Right forelimb (tissue), 1 donor: Measurements from ENCODE around the gene NPSR1.
"Not testable (repeated sequence)": the region's sequence is repeated elsewhere in the genome, so short reads cannot be mapped to it uniquely, and the experiment has no call there.

Source experiments
- DNase-seq: peaks from one replicate; pipeline ENCODE4 v3.0.0-alpha.2; 2018

The NPSR1 gene, protein sequence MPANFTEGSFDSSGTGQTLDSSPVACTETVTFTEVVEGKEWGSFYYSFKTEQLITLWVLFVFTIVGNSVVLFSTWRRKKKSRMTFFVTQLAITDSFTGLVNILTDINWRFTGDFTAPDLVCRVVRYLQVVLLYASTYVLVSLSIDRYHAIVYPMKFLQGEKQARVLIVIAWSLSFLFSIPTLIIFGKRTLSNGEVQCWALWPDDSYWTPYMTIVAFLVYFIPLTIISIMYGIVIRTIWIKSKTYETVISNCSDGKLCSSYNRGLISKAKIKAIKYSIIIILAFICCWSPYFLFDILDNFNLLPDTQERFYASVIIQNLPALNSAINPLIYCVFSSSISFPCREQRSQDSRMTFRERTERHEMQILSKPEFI

DNA sequence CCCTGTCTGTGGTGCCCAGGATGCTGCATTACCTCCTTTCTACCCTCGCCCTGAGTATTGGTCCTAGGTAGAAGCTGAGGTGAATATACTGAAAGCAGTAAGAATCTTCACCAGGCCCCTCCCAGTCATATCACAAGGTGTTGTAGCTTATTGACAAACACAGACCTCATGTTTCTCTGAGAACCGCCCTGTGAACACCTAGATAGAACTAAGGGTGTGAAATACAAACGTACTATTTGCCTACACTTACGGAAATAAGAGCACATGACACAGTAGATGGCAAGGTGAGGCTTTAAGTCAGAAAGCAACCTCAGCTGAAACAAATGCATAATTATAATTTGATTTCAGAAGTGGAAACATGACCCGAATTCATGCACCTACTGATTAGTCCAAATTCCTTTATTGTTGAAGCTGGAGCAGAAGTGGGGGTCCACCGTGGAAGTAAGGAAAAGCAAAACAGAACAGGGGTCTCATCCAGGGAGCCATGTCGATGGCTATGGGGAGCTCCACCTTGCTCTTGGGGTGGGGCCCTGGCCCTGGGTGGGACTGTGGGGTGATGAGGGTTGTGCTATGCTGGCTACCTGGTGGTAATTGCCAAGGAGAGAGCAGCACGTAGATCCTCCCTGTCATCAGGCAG is at the start of gene NPSR1:
Gene NPSR1 (plus strand): TSS at position 587 of the 637 bp plus-strand sequence. CDS start 195 bp downstream, outside the sequence.
- DNase-seq = no peak

DNA sequence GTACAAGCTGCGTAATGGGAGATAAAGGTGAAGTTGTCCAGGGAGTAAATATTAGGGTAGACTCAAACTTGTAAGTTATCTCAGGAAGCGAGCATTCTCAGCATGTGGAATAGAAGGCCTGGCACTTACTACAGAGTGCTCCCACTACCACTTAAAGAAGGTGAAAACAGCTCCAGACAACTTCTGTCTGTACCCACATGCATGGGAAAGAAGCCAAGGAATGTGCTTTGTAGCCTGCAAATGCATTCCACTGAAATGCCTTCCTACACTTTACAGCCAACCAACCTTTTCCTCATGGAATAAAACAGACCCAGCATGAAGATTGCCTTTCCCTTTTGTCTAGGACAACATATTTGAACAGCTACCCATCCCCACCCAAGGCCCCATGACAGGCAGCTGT is 45.4 kb upstream of the NPSR1 start:
- DNase-seq = no peak

DNA sequence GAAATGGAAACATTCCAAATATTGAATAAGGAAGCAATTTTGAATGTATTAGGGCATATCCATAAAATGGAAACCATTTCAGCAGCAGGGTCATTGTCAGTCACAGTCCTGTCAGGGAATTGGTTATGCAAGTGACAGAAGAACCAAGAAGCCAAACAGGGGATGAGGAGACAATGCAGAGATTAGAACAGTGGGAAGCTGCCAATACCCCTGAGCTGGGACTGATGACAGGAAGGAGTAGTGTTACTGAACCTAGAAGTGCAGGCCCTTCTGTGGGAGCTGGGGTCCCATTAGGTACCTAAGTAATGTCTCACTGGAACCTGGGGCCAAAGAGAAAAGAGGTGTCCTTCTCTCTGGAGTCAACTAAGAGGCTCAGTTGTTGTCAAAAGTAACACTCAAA is 37.6 kb upstream of the NPSR1 start:
- DNase-seq = no peak

DNA sequence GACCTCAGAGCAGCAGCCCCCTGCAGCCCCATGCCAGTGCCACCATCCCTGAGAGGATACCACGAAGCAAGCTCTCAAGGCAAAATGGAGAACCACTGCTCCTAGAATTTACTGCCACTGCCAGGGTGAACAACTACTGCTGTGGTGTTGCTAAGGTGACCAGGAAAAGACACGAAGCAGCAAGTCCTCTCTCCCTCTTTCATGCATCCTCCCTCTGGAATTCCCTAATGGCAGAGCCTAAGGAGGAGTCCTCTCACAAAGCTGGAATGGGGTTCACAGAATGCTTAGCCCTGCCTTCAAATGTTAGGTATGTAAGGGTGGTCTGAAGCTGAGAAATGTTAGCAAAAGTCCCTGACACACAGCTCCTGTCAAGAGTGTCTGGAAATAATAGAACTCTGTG is 35.8 kb upstream of the NPSR1 start:
- no peak for DNase-seq

DNA sequence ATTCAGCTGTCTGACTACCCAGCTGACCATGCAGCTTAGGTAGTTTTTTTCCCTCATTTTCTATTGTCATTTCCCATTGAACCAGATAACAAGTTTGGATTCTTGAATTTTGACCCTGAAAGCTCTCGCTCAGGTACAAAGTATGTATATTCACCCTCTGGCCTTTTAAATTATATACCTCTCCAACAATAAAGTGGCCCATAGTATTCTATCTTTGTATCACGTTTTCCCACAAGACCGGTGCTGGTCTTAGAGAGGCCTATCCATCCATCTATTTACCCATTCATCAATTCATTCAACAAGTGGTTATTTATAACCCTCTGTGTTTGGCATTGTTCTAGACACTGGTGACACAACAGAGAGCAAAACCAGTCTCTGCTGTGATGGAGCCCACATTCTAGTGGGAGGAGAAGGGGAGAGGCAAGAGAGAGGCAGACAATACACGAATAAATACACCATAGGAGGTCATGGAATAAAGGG is 35.2 kb upstream of the NPSR1 start:
- no peak for DNase-seq

DNA sequence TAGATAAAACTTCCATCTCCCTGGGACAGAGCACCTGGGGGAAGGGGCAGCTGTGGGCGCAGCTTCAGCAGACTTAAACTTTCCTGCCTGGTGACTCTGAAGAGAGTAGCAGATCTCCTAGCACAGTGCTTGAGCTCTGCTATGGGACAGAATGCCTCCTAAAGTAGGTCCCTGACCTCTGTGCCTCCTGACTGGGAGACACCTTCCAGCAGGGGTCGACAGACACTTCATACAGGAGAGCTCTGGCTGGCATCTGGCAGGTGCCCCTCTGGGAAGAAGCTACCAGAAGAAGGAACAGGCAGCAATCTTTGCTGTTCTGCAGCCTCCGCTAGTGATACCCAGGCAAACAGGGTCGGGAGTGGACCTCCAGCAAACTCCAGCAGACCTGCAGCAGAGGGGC is 29.4 kb upstream of the NPSR1 start:
- not testable (repeated sequence) for DNase-seq

DNA sequence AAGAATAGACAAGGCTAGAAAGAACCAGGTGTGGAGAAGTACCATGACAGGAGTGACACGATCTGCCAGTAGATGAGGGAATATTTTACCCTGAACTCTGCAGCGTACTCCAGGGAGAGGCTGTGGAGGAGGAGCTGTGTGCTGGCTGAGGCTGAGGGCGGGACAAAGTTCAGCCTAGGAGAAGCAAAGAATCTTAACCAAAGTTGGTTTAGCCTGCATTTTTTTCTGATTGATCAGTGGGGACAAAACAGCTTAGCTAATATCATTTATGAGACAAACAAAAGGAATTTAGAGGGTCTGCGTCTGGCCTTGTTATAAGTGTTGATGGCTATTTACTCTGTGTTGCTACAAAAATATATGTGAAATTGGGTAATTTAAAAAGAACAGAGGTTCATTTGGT is 5.2 kb upstream of the NPSR1 start:
- no peak for DNase-seq

DNA sequence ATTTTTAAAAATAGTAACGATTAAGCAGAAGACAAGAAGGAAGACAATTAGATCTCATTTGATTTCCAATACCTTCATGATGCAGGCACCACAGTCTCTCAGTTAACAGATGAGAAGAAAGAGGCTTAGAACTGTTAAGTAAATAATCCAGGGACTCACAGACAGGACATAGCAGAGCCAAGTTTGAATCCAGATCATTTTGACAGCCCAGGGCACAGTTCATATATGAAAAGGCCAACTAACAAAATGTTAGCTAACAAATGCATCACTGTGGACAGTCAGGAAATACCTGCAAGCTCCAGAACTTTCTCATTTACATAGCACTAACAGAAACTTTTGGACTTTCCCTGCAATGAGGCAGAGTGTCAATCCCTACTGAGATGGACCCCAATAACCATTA is 4.2 kb upstream of the NPSR1 start:
- DNase-seq = no peak

DNA sequence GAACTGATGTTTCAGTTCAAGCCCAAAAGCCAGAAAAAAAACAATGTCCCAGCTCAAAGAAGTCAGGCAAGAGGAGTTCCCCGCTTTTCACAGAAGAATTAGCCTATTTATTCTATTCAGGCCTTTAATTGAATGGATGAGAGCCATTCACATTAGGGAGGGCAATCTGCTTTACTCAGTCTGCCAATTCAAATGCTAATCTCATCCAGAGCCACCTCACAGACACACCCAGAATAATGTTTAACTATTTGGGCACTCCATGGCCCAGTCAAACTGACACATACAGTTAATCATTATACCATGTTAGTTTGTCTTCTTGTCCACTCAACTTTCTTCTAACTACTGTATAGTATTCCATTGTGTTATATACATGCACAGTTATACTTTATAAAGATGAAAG is 2.6 kb upstream of the NPSR1 start:
- DNase-seq = no peak

DNA sequence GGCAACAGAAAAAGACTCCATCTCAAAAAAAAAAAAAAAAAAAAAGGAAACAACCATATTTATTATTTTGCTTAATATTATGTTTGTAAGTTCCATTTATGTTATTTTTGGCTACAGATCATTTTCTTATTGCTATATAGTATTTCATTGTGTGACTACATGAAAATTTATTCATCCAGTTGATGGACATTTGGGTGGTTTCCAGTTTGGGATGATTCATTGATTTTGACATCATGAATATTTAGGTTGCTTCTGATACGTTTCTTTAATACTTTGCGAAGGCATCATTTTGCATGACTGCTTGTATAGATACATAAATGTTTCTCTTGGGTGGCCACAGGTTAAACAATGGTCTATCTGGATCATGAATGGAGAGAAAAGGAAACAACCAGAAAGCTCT is 2.0 kb upstream of the NPSR1 start:
- no peak for DNase-seq

DNA sequence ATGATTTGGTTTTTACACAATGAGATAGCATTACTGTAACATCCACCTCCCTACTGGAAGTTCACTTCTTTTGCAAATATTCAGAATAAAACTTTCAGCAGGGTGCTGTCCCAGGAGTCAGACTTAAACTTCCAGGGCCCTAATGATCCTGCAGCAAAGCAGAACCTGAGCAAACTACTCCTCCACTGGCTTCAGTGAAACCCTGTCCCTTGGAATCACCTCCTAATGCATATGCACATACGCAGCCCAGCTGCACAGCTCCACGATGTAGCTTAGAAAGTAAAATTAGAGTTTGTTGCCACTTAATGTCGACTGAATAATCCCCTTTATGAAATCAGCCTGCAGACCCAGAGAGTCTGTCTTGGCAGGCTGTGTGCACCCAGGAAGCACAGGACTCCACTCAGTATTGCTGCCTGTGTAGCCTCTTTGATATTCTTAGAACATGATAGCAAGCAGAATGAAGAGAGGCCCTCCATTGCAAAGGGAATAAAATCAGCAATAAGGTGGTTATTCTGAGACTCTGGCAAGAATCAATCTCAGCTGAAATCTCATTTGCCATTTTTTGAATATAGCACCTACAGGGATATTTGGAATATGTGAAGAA is 1.6 kb downstream of the NPSR1 start:
- DNase-seq = no peak

DNA sequence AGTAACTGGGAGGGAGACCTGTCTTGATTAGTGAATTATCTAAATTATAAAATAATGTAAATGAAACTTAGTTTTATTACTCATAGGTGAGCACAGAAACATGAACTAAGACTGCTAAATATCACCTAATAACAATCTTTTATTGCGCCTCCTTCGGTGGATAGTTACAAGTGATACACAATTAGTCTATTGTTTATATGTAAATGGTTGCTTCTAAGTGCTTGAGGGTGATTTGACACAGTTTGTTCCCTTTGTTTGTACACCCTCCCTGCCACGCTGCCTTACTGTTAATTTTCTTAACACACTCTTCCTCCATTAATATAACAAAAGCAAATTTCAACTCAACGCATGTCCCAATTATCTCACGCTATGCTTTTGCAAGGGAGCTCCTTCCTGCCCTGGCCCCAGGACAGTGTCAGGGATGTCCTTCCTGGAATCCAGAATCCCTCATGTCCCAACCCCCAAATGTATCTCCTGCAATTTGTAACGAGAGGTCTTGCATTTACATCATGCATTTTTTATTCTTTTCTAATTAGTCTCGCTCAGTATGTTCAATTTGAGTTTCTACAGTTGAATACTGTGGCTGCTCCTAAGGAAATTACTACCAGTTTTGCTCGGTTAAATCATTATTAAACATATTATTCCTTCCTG is 4.2 kb downstream of the NPSR1 start:
- DNase-seq = no peak

DNA sequence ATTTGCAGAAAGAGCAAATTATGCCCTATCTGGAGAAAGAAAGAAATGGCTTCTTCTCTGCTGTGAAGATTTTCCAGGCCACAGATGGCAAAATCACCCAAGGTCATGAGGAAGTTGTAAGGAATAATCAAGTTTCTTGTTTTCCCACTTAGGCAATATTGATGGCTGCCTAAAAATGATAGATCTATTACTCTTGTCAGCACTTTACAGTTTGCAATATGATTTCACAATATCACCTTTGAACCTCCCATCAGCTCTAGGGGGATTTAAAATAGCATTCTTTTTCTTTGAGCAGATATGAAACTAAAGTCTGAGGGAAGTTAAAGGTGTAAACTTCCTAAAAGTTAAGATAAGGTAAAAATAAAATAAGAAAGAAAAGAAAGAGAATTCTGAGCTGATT is 6.7 kb downstream of the NPSR1 start:
- DNase-seq = no peak

DNA sequence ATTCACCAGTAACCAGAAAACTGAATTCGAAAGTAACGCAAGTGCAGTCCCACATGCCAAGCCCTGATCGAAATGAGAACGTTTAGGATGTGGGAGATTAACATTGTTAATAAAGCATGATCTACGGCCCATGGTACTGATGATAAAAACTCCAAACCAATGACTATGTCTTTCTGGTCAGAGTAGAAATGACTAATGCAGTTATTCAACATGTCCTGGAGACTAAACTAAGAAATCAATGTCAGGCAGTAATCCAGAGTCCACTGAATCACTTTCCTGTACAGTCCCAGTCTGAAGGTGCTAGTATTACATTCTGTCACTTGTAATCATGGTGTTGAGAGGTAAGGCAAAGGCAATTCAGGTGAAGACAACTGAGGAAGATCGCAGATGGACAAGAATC is 14.4 kb downstream of the NPSR1 start:
- no peak for DNase-seq

DNA sequence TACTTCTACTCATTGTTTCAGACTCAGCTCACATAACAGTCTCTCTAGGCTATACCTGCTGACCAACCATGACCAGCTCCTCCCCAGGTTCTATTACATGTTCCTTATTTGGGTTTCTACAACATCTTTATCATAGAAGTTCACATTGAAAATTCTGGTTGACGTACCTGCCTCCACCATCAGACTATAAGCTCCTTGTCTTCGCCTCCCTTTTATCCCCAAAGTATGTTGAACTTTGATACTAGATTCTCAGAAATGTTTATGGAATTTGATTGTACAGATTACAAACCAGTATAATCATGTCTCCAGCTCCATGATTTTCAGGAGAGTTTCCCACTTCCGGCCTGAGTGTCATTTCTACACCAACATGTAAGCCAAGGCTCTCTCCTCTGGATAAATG is 15.0 kb downstream of the NPSR1 start:
- DNase-seq = no peak

DNA sequence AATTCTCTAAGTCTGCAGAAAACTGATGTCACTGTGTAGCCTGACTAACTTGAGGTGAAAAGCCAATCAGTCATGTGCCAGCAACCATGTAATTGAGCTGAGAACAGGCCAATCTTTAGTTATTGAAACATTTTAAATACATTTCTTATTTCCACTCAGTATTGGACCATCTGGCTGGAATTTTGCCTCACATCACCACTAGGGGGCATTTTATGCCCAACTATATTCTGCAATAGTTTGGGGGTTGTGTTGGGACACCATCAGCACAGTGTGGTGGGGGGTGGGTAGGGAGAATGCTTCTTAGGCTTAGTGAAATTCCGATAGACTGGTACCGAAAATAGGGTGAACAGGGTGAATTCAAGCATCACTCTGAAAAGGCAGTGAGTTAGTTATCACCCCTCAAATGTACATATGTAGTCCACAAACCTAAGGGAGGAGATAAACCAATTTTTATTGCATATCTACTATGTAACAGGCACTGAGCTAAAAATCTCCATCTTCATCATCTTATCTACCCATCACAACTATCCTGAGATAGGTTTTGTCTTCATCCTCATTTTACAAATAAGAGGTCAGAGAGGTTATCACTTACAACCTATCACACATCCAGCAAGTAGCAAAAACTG is 17.8 kb downstream of the NPSR1 start:
- DNase-seq = no peak

DNA sequence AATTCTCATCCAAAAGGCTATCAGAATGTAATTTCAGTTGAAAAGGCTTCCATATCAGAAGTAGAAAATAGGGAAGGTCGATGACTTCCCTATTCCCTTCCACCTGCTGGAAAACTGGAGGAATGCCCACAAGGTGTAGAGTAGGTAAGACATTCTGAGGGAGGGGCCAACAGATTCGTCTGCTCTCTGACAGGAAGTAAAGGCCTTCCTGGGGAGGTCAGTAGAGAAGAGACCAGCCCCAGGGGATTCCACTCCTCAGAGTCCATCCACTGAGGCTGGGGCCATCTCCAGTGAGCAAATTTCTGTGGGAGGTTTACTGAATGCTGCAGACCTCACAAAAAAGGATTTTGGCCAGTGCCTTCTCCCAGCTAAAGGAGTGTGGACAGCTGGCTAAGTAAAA is 19.5 kb downstream of the NPSR1 start:
- DNase-seq = no peak

DNA sequence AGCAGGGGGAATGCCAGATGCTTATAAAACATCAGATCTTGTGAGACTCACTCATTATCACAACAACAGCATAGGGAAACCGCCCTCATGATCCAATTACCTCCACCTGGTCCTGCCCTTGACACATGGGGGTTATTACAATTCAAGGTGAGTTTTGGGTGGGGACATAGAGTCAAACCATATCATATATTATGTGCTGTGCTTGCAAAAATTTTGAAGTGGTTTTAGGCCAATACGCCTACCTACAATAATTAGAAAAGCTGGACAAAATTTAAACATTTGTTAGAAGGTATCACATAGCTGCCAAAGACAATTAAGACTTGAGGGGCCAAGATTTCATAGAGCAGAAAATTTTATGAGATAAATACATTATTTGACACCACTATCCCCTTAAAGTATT is 29.5 kb downstream of the NPSR1 start:
- no peak for DNase-seq

DNA sequence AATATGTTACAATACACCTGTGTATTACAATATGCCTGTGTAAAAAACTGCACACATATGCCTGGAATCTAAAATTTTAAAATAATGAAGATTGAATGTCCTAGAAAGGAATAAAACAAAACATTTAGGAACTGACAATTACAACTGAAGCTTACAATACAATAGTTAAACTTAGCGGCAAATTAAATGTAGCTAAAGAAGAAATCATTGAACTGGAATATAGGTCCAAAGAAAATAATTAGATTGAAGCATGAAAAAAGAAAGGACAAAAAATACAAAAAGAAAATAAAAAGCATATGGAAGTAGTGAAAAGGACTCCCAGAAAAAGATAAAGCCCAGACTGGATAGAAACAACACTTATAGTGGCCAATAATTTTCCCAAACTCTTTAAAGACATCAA is 38.4 kb downstream of the NPSR1 start:
- DNase-seq = no peak

DNA sequence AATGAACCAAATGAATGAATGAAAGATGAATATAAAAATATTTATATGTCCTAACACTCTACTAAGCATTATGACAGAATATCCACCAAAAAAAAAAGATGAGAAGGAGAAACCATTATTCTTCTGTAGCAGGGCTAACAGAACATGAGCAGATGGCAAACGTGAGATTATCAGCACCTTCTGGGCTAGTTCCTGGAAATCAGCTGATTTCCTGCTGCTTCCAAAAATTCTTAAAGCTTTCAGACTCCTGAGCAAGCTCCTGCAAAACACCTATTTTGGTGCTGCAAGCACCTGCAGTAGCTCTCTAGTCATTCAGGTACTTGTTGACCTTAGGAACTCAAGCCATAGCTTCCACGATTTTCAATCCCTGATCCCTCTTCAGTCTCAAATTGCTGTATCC is 51.8 kb downstream of the NPSR1 start:
- DNase-seq = no peak

DNA sequence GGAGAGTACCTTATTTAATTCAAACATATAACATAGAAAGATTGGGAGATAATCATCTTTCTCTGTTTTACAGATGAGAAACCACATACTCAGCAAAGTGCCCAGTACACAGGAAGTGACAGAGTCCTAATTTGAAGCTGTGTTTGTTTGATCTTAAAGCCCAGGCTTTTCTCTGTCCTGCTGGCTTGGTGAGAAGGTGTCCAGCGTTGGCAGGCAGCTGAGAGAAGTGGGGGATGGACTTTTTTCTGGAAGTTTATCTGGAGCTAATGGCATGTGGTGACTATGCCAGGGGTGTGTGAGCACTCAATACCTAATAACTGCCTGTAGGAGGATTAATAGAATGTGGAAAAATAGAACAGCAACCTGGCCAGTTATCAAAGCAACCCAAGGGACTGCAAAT is 60.8 kb downstream of the NPSR1 start:
- DNase-seq = no peak

DNA sequence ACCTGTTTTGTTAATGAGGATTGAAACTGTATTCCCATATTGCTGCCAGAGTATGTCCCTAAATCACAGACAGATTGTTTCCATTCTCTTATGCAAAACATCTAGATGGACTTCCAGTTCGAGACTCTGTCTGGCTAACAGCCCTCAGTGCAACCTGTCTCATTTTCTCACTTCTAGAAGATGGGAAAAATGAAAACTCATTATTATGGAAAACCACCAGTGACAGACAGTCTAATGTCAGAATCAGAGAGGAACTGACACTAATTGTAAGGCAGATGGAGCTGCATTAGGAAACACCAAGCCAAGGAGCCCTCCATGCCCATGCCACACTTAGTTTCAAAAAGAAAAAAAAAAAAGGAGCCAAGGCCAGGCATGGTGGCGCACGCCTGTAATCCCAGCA is 61.6 kb downstream of the NPSR1 start:
- DNase-seq = no peak

DNA sequence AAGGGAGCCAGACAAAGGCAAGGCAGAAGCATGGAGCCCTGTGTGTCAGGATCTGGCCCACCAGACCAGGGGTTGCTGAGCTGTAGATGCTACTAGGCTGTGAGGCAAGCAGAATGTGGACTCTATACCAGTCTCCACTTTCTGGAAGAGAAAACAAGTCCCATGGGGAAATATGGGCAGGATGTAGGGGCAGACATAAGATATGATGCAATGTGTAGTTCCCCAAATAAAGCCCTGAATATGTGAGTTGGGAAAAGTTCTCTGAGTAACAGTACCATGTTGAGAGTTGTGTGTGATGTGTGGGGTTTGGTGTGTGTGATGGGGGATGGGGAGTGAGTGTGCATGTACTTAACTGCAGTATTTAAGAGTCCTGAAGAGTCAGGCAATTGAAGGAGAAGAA is 62.3 kb downstream of the NPSR1 start:
- no peak for DNase-seq
